Sigmoid colon (tissue), 4 donors: ENCODE results near the gene MYH10.

Experiments used
- EP300 ChIP-seq, 4 donors: sonication (generic); formaldehyde crosslinking; IDR thresholded peaks; one replicate each; pipeline ENCODE4 v1.6.1; 2017; ENCODE audit warnings: antibody characterized with exemption in 4 of 4
- POLR2A ChIP-seq, 2 donors: fragments of 450-650 bp; IDR thresholded peaks; one replicate each; pipeline ENCODE4 v1.6.1; 2016; ENCODE audit warnings: antibody characterized with exemption in 2 of 2, mild to moderate bottlenecking in 2 of 2, moderate library complexity in 2 of 2
- POLR2AphosphoS5 ChIP-seq, 4 donors: sonication (generic); formaldehyde crosslinking; IDR thresholded peaks; one replicate each; pipeline ENCODE4 v1.6.1; 2017; ENCODE audit warnings: antibody characterized with exemption in 4 of 4
- TF ChIP-seq, protein P1 (sequence below), 4 experiments: fragments of 450-650 bp in 3 of 4; fragments of 200-600 bp in 1 of 4; IDR thresholded peaks; one replicate each; pipeline ENCODE4 v1.5.1; 2016 to 2019; ENCODE audit warnings: antibody characterized with exemption in 4 of 4, mild to moderate bottlenecking in 3 of 4, moderate library complexity in 2 of 4

GRCh38 chr17:8608001-8608400, 22.5 kb downstream of the MYH10 start:
- TF ChIP-seq POLR2A (IDR thresholded peaks at IDR 0.05) (no peak), POLR2AphosphoS5 (IDR thresholded peaks at IDR 0.05) (no peak), EP300 (IDR thresholded peaks at IDR 0.05) (no peak)
- TF ChIP-seq, protein P1, sequence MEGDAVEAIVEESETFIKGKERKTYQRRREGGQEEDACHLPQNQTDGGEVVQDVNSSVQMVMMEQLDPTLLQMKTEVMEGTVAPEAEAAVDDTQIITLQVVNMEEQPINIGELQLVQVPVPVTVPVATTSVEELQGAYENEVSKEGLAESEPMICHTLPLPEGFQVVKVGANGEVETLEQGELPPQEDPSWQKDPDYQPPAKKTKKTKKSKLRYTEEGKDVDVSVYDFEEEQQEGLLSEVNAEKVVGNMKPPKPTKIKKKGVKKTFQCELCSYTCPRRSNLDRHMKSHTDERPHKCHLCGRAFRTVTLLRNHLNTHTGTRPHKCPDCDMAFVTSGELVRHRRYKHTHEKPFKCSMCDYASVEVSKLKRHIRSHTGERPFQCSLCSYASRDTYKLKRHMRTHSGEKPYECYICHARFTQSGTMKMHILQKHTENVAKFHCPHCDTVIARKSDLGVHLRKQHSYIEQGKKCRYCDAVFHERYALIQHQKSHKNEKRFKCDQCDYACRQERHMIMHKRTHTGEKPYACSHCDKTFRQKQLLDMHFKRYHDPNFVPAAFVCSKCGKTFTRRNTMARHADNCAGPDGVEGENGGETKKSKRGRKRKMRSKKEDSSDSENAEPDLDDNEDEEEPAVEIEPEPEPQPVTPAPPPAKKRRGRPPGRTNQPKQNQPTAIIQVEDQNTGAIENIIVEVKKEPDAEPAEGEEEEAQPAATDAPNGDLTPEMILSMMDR (IDR thresholded peaks at IDR 0.05) = no peak
